Activated CD4-positive, alpha-beta T cell treated with anti-CD3 and anti-CD28 coated beads, Interleukin-2, amount 50 U/mL, for 48 hours (primary cell): ENCODE measurements around the gene VRK1.

Experiments used
- DNase-seq, 2 experiments: peaks; one replicate each; pipeline ENCODE4 v3.0.0-alpha.2; 2020

VRK1 gene

GRCh38 chr14:96792003-96792402 lies 5.2 kb upstream of the VRK1 start:
- no peak for DNase-seq

- DNase-seq: no peak
Measured at GRCh38 chr14:96792591-96792990, 4.6 kb upstream of the VRK1 start.

GRCh38 chr14:96793547-96793946 lies 3.6 kb upstream of the VRK1 start:
- DNase-seq: no peak

GRCh38 chr14:96795109-96795828 lies 1.9 kb upstream of the VRK1 start:
- no peak for DNase-seq

GRCh38 chr14:96797582-96798349 lies 584 bp downstream of the VRK1 start:
- DNase-seq: peak; percentile 33 to 41

GRCh38 chr14:96798956-96799355 lies 1.8 kb downstream of the VRK1 start:
- no peak for DNase-seq

GRCh38 chr14:96799489-96800054 lies 2.4 kb downstream of the VRK1 start:
- no peak for DNase-seq

- DNase-seq: no peak
Measured at GRCh38 chr14:96801931-96802330, 4.7 kb downstream of the VRK1 start.

GRCh38 chr14:96802963-96803362 lies 5.8 kb downstream of the VRK1 start:
- no peak for DNase-seq

- DNase-seq: no peak
Measured at GRCh38 chr14:96803958-96804357, 6.8 kb downstream of the VRK1 start.

- DNase-seq: no peak
Measured at GRCh38 chr14:96804895-96805294, 7.7 kb downstream of the VRK1 start.

GRCh38 chr14:96805956-96806355 lies 8.8 kb downstream of the VRK1 start:
- DNase-seq: no peak

- no peak for DNase-seq
Measured at GRCh38 chr14:96806836-96807235, 9.7 kb downstream of the VRK1 start.

GRCh38 chr14:96808619-96809406 lies 11.6 kb downstream of the VRK1 start:
- no peak for DNase-seq

- no peak for DNase-seq
Measured at GRCh38 chr14:96811265-96811664, 14.1 kb downstream of the VRK1 start.

GRCh38 chr14:96811985-96812667 lies 14.9 kb downstream of the VRK1 start:
- DNase-seq: no peak

- no peak for DNase-seq
Measured at GRCh38 chr14:96816281-96816680, 19.1 kb downstream of the VRK1 start.

- no peak for DNase-seq
Measured at GRCh38 chr14:96817750-96818666, 20.8 kb downstream of the VRK1 start.

- no peak for DNase-seq
Measured at GRCh38 chr14:96821501-96821900, 24.3 kb downstream of the VRK1 start.

GRCh38 chr14:96823652-96824051 lies 26.5 kb downstream of the VRK1 start:
- DNase-seq: no peak

- no peak for DNase-seq
Measured at GRCh38 chr14:96824283-96824682, 27.1 kb downstream of the VRK1 start.

GRCh38 chr14:96826818-96827217 lies 29.6 kb downstream of the VRK1 start:
- no peak for DNase-seq
